GM18526 (cell line): ENCODE data around the gene VRK3.
"Not testable (repeated sequence)": the region's sequence is repeated elsewhere in the genome, so short reads cannot be mapped to it uniquely, and the experiment has no call there.

Source experiments
- POLR2A ChIP-seq: IDR thresholded peaks from 3 replicates; pipeline ENCODE4 v1.6.1; 2011; ENCODE audit not compliant: insufficient read length; ENCODE audit errors: extremely low read depth

The VRK3 gene

DNA sequence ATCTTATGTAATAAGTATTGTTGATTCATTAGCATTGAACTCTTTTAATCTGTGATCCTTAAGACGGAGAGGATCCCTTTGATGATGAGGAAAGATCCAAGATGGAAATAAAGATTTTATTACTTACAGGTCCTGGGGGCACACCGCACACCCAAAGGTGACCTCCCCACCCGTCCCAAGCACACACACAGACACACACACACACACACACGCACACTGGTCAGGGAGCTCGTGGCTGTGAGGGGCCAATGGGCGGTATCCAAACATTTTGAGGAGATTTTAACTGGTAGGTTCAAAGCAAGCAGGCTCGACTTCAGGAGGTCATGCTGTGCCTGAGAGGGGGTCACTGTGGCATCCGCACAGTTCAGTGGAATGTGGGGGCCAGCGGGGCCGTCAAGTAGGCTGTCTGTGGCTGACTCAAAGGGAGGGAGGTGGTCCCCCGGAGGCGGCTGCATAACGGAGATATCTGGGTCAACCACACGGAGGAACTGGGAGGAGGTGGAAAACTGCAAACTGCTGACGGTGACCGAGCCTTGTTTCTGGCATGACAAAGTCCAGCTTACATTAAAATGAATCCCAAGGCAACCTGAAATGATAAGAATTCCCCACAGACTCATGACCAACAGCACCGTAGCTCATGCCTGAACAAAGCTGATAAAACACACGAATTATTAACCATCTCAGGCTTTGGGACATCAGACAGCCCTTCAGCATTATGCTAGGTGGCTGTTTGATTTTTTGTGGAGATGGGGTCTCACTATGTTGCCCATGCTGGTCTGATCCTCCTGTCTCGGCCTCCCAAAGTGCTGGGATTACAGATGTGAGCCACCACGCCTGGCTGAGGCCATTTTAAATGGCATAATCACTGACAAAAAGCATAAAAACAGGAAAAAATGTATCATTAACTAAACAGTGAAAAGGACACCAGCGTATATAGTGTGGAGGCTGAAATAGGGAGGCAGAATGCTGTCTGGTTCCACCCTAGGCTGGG, 43.3 kb downstream of the VRK3 start:
- TF ChIP-seq POLR2A = no peak

DNA sequence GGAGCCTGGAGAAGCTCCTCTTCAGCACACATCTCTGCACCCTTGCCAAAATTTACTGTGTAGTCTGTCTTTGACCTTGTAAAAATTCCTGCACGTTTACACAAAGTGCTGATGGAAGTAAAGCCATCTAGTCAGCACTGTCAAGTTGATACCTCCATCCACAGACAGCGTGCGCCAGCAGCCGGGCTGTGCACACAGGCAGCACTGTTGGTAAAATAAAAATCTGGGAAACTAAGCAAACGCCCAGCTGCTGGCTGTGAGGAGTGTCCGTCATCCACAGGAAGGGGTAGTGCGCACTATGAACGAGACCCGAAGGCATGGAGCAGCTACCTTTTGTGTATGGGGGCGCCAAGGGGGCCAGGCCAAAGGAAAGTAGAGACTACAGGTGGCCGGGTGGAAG, 46.8 kb downstream of the VRK3 start:
- TF ChIP-seq POLR2A = no peak

DNA sequence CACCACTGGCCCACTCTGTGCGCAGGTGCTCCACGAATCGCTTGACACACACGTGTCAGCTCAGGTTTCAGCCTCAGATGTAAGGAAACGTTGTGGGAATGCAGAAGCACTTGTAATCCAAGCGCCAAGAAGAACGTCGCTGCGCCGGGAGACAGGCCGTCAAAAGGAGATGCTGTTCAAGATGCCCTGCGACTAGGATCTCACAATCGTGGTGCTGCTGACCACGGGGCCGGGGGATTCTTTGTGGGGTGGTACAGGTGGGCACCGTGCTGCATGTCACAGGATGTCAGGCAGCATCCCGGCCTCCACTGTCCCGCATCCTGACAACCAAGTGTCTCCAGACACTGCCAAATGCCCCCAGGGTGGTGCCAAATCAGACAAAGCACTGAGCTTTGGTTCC, 47.3 kb downstream of the VRK3 start:
- TF ChIP-seq POLR2A = no peak

DNA sequence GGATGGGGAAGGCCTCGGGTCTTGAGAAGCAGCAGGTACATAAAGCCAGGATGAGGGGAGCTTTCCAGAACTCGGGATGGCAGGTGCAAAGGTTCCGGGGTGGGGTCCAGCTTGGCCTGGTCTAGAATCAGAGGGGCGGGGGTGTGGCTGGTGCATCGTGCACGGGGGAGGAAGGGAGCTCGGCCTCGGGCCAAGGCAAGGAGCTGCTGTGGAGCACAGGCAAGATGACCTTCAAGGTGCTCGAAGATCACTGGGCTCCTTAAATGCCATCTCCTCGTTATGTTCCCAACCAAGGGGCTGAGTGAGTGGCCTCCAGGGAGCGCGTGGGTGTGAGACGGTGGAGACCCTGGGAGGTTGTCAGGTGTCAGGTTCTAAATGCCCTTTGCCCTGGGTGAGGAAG, 48.1 kb downstream of the VRK3 start:
- TF ChIP-seq POLR2A = no peak

DNA sequence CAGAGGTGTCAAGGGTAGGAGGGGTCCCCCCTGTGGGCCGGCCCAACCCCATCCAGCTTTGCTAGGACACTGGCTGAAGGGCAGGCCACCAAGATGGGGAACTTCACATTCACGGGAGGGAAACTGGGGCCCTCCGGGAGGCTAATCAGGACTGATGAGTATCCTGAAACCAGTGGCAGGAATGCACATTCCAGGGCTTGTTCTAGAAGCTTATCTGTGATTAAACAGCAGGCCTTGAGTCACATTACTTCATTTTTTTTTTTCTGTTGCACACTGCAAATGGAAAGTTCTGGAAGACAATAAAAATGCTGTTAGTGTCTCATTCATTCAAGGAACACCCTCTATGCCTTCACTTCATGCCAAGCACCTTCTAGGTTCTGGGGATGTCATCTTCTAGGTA, 48.7 kb downstream of the VRK3 start:
- no peak for TF ChIP-seq POLR2A

DNA sequence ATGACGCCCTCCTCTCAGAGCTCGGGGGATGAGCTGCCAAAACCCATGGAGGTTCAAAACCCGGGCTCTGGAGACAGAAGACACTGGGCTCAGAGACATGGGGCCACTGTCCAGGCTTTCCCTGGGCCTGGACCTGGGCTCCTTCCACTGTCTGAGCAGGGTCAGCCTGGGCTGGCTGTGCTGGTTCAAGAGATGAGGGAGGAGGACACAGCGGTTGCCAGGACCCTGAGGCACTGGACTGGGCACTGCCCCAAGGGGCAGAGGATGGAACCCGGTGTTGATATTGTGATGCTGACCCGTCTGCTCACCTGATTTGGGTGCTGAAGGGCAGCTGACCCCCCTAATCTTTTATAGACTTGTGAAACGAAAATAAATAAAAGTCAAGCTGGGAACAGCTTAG, 50.1 kb downstream of the VRK3 start:
- no peak for TF ChIP-seq POLR2A

DNA sequence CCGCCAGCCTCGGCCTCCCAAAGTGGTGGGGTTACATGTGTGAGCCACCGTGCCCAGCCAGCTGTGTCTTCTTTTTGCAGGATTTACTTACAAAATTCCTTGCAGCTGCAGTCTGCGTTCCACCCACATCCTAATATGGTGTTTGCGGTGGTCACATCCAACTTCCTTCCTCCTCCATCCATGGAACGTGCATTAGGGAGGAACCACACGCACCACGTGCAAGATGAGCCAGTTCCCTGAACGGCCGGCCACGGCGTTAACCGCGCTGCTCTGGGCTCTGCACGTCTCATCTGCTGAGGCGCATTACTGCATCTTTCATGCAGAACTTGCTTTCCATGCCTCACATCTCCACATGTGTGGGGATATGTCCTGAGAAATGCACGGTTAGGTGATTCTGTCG, 51.2 kb downstream of the VRK3 start:
- TF ChIP-seq POLR2A = no peak

DNA sequence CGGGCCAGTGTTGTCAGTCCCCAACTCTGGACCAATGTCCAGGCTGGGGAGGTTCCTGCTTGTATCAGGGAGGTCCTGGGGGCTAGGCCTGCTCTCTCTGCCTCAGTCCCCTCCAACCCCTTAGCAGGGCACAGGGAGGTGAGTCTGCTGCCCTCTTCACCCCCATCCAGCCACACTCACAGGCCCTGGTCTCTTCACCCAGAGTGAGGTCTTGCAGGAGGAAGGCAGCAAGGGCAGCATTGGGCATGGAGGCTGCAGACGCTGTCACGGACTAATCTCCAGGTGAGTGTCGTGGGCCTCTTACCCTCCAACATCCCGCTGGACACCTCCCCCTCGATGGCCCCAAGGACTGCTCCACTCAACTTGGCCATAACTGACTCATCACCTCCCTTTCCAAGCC, 52.3 kb downstream of the VRK3 start:
- TF ChIP-seq POLR2A = no peak

DNA sequence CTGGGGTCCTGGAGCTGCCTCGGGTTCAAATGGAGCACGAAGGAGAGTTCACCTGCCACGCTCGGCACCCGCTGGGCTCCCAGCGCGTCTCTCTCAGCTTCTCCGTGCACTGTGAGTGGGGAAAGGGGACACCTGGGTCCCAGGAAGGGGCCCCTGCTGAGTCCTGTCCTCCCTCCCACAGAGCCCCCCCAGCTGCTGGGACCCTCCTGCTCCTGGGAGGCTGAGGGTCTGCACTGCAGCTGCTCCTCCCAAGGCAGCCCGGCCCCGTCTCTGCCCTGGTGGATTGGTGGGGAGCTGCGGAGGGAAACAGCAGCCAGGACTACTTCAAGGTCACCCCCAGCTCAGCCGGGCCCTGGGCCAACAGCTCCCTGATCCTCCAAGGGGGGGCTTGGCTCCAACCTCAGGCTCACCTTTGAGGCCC, 53.2 kb downstream of the VRK3 start:
- no peak for TF ChIP-seq POLR2A

DNA sequence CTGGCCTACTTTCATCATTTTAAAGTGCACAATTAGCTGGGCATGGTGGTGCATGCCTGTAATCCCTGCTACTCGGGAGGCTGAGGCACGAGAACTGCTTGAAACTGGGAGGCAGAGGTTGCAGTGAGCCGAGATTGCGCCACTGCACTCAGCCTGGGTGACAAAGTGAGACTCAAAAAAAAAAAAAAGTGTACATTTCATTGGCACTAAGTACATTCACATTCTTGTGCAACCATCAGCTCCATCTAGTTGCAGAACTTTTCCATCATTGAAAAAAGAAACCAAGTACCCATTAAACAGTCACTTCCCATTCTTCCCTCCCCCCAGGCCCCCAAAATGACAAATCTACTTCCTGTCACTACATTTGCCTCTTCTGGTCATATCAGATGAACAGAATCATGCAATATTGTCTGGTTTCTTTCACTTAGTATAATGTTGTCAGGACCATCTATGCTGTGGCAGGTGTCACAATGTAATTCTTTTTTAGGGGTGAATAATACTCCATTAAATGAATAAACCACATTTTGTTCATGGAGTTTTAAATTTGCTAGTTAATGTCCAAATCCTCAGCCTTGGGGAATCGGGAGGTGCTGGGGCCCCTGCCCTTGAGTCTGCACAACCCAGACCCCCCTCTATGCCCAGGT, 56.8 kb downstream of the VRK3 start:
- TF ChIP-seq POLR2A = no peak

DNA sequence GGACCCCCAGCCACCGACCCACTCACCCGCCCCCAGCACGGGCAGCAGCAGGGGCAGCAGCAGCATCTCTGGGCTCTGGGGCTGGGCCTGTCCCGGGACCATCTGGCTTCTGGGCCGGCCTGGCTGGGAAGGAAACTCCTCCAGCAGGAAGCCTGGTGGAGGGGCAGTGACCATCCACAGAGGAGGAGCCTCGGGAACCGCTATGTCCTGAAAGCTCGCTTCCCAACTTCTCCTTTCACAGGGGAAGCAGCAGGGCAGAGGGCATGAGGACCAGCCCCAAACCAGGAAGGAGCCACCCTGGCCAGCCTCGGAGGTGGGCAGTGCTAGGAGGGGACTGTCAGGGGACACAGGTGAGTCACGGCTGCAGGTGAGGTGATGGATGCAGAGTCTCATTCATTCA, 64.2 kb downstream of the VRK3 start, which contains the start of gene SIGLEC11:
Gene SIGLEC11, minus strand, starts transcription at position 193 of the 400 bp plus-strand sequence. Its CDS starts 91 bp downstream, at position 102.
- not testable (repeated sequence) for TF ChIP-seq POLR2A

DNA sequence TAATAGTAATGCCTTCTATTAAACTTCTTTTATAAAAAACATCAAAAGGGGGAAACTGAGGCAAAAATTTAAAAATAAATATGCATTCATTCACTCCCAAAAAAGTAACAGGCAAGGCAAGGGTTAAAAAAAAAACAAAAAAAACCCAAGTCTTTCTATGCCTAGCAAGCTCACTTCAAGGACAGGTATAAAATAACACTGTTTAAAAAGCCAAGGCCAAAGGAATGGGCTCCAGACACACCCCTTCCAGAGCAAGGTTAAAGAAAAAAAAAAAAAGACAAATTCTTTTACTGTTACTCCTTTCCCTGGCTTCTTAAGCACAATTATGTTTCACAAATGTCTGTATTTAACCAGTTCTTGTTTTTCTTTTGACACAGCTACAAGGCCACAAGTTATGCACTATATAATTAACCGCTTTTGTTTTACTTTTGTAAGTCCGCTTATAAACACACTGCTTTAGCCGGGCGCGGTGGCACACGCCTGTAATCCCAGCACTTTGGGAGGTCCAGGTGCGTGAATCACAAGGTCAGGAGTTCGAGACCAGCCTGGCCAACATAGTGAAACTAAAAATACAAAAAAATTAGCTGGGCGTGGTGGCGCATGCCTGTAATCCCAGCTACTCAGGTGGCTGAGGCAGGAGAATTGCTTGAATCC, 67.8 kb downstream of the VRK3 start:
- no peak for TF ChIP-seq POLR2A

DNA sequence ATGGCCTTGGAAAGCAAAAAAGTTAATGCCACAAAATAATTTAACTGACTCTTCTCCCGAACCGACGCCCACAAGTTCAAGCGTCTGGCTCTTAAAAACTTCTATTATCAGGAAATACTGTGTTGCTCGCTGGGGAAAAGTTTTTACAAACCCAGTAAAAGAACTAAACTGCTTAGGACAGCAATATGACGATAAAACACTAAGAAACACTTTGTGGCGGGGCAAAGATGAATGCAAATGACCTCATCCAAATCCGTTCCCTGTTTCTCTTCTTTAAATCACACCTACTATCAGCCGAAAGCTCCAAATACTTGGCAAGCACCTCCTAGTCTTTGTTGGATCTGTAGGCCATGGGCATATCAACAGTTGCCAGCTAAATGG, 69.1 kb downstream of the VRK3 start:
- TF ChIP-seq POLR2A = no peak

DNA sequence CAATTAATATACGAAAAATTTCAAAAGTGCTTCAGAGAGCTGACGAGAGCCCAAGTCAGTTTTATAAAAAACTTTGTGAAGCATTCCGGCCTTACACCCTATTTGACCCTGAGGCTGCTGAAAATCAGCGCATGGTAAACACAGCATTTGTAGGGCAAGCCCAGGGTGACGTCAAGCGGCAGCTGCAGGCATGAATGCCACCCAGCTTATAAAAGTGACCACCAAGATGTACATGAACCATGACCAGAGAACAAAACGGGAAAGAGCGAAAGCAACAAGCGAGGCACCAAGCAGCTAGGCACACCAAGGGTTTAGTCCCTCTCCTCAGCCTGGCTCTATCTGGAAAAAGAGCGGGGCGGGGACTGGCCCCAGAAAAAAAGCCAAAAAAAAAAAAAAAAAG, 70.2 kb downstream of the VRK3 start:
- no peak for TF ChIP-seq POLR2A

DNA sequence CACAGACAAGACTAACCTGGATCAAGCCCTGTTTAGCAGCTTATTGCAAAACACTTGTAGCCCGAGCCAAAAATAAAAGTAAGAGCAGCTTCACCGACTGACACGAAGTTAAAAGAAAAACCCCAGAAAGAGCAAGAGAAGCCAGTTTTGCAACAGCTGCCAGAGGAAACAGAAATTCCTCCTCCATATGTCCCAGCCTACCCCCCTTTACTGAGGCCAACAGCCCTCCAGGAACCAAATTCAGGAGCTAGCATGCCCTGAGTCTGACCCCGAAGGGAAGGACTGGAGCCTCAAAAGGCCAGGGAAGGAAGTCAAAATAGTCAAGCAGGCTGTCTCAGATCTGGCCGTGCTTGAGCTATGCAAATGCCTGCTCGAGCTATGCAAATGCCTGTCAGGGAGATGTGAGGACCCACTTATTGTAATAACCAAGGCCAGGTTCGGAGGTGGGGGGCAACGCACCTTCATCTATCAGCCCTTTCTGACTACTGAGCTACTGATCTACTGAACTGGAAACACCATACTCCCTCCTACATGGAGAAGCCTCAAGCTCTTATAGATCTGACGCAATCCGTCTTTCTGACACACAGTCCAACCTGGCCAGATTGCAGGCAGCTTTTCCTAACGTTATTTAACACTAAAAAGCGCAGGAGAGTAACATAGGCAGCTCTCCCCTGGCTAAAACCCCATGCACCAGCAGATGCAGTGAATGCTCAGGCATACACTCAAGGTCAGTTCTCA, 70.9 kb downstream of the VRK3 start:
- TF ChIP-seq POLR2A = no peak

DNA sequence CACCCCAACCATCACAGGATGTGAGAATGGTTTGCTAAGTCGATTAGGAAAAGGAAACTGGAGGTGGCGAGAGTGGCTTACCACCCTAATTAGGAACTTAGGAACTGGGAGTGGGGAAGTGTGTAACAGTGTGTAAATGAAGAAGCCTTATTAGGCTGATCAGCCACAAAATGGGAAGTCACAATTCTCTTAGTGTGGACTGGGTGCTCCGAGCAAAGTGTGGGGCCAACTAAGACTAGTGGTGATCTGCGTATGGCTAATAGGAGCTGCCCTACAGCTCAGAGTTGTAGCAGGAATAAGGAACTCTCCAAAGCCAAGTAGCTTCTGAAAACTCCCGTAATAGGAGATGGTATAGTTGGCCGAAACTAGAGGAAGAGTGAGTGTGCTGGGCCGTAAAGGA, 71.8 kb downstream of the VRK3 start:
- TF ChIP-seq POLR2A = no peak

DNA sequence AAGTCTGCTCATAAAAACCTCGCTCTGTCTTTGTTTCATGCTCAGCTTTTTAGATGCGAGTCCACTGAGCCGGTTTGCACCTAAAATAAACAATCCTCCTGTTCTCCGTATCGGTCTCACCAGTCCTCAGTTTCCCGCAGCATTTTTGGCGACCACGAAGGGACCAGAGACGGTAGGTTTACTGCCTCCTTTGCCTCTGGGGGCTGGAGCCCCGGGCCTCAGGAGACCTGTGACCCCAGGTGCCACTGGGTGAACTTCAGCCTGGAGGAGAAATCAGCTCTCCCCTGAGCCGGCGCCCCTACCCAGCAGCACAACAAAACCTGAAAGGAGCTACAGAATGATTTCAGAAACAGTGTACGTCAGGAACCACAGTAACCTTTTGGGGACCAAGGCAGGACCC, 72.3 kb downstream of the VRK3 start:
- no peak for TF ChIP-seq POLR2A
